Progenitor cell of endocrine pancreas (in vitro differentiated cells): ENCODE data around the gene KEL. TPM values are rescaled to one million over a fixed set of nuclear protein-coding genes. Genes with fewer than 3 reads are reported as not detected.

Source experiments
- DNase-seq: peaks from one replicate; pipeline ENCODE4 v3.0.0; 2021; ENCODE audit warnings: low spot score; ENCODE audit not compliant: unreplicated experiment
- H3K27ac Mint-ChIP-seq: 2 replicates; pipeline ENCODE4 v1.8.0; 2021; ENCODE audit warnings: mild to moderate bottlenecking, moderate library complexity, mixed read lengths
- H3K27me3 Mint-ChIP-seq: 2 replicates; pipeline ENCODE4 v1.8.0; 2021; ENCODE audit warnings: mixed read lengths
- H3K36me3 Mint-ChIP-seq: 2 replicates; pipeline ENCODE4 v1.8.0; 2022; ENCODE audit warnings: mixed read lengths; ENCODE audit not compliant: insufficient read depth
- H3K4me1 Mint-ChIP-seq: 2 replicates; pipeline ENCODE4 v1.8.0; 2021; ENCODE audit warnings: low read depth, mixed read lengths
- H3K4me3 Mint-ChIP-seq: 2 replicates; pipeline ENCODE4 v1.8.0; 2021; ENCODE audit warnings: low read depth, mild to moderate bottlenecking, moderate library complexity, mixed read lengths
- H3K9me3 Mint-ChIP-seq: 2 replicates; pipeline ENCODE4 v1.8.0; 2021; ENCODE audit warnings: low read depth, mixed read lengths
- long read RNA-seq: library from polyadenylated mRNA; unstranded; transcript quantifications from one replicate; pipeline ENCODE4 v2.0.0, GENCODE V29; 2020
- total RNA-seq: library from RNA; stranded (reverse); gene quantifications from 2 replicates; pipeline ENCODE4 v1.2.1, GENCODE V29; 2021
- TF ChIP-seq, protein P1 (sequence below): fragments of 200-600 bp; sonication (generic); IDR thresholded peaks from one replicate; pipeline ENCODE4 v1.5.0; 2021; ENCODE audit warnings: antibody characterized with exemption, mild to moderate bottlenecking; ENCODE audit not compliant: unreplicated experiment

The KEL gene, protein sequence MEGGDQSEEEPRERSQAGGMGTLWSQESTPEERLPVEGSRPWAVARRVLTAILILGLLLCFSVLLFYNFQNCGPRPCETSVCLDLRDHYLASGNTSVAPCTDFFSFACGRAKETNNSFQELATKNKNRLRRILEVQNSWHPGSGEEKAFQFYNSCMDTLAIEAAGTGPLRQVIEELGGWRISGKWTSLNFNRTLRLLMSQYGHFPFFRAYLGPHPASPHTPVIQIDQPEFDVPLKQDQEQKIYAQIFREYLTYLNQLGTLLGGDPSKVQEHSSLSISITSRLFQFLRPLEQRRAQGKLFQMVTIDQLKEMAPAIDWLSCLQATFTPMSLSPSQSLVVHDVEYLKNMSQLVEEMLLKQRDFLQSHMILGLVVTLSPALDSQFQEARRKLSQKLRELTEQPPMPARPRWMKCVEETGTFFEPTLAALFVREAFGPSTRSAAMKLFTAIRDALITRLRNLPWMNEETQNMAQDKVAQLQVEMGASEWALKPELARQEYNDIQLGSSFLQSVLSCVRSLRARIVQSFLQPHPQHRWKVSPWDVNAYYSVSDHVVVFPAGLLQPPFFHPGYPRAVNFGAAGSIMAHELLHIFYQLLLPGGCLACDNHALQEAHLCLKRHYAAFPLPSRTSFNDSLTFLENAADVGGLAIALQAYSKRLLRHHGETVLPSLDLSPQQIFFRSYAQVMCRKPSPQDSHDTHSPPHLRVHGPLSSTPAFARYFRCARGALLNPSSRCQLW
- 1.7 and 1.9 TPM in 2 replicates for total RNA-seq
- long read RNA-seq, partial matches to known transcripts = 1 of 3 reads
- long read RNA-seq, other reads (novel, unspliced or antisense) = 2 of 3 reads

DNA sequence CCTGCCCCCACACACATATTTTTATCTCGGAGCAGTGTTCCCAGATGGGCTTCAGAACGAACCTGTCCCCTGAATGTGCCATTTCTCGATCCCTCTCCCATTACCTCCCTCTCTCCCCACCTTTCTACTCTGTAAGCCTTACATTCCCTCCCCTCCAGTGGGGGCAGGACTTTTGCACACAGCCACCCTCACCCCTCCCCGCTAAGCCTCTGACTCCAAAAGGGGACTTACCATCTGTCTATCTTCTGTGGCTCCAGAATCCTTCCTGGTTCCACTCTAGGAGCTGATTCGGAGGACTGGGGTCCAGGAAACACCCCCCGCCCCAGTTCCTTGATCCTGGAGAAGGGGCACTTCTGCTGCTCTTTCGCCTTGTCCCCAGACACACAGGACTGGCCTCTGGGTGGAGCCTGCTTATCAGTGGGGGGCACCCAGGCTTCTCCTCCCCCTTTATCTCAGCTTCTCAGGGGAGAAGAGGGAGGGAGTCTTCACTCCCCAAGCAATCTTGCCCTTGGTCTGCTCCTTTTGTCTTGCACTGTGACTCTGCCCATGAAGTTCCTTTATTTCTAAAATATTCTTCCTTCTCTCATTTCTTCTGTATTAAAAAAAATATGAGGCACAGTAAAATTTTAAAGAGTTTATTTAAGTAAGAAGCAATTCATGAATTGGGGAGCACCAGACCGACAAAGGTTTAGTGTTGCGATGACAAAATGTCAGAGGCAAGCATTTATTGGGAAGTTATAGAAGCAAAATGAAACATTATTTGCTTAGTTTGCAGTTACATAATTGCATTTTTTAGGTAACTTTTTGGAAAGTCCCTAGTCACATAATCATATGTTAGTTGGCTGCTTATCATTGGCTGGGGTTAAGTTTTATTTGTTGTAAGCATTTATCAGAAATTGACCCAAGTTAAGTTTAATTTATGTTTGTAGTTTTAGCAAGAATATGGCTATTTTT, at the start of gene KEL:
Gene KEL (minus strand): TSS at position 391 of the 954 bp plus-strand sequence. CDS start 157 bp downstream, at position 234.
- Mint-ChIP-seq H3K9me3 (peaks cover 6% of the 10 kb centered on the region), H3K36me3 (no peaks in the 10 kb centered on the region), H3K27ac (no peak within 1 kb of the TSS), H3K27me3 (peaks cover 26% of the 10 kb centered on the region), H3K4me1 (peaks cover 26% of the 10 kb centered on the region), H3K4me3 (peak within 1 kb of the TSS; percentile 15)
- DNase-seq = no peak
- TF ChIP-seq, protein P1, sequence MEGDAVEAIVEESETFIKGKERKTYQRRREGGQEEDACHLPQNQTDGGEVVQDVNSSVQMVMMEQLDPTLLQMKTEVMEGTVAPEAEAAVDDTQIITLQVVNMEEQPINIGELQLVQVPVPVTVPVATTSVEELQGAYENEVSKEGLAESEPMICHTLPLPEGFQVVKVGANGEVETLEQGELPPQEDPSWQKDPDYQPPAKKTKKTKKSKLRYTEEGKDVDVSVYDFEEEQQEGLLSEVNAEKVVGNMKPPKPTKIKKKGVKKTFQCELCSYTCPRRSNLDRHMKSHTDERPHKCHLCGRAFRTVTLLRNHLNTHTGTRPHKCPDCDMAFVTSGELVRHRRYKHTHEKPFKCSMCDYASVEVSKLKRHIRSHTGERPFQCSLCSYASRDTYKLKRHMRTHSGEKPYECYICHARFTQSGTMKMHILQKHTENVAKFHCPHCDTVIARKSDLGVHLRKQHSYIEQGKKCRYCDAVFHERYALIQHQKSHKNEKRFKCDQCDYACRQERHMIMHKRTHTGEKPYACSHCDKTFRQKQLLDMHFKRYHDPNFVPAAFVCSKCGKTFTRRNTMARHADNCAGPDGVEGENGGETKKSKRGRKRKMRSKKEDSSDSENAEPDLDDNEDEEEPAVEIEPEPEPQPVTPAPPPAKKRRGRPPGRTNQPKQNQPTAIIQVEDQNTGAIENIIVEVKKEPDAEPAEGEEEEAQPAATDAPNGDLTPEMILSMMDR = no peak

DNA sequence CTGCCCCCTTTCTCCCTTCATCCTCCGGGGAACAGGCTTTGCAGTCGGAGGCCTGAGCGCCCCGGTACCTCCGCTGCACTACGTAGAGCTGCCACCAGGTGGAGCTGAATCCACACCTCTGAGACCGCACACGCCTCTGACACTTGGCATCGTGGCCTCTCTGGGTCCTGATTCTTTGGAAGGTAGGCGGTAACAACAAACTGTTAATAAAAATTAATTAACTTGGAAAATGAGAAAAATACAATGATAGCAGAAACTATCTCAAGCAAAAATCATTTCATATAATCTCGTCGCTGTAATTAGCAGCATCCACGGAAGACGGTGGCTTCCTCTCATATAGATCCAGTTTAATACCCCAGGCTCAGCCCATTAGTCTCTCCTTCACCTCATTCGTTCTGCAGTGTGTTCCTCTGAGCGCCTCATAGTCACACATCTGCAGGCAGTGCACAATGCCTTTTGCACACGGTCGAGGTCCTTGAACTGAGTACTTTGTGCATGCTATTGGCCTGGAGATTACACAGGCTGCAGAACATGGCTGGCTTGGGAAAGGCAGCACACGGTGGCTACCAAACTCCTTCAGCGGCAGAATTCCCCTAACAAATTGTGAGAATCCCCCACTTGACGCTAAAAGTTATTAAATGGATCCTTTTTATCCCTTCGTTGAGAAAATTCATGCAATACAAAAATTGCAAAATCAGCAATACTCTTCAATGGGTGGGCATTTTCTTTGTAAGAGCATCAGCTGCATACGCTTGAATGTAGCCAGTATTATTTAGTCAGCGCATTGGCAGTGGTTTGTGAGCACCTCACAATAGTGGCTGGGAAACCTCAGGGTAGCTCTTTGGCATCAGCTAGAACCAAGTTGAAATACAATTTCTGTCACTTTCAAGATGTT, 46.1 kb upstream of the KEL start:
- Mint-ChIP-seq H3K4me1 (no peaks in the 10 kb centered on the region), H3K9me3 (no peaks in the 10 kb centered on the region), H3K27ac (no peak overlapping the region), H3K4me3 (no peak overlapping the region), H3K27me3 (peaks cover 44% of the 10 kb centered on the region), H3K36me3 (no peaks in the 10 kb centered on the region)
- TF ChIP-seq, protein P1 = peak; percentile 93
- DNase-seq = peak; percentile 75

DNA sequence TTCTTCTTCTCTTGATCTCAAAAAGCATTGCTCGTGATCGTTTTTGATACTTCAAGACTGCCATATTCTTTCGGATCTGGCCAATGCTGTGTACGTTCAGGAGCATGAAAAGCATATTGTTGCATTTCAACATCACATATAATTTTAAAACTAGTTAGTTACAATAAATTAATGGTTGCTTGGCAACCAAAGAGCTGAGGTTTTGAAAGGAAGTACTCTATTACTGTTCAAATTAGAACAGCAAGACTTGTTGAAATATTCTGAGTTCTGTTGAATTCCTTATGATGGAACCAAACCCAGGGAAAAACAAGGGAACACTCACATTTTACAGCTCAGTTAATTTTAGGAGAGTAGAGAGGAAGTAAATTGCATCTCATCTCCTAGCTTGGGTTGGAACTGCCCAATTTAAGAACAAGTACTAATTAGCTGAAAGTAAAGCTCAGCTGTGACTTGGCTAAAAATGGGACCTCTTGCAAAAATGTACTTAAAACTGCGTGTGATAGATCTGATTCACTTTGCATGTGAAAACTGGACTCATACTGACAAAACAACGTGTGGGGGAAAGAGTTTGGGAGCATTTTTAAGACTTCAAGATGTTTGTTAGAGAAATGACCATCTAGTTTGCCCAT, 43.6 kb upstream of the KEL start:
- TF ChIP-seq, protein P1 = no peak
- no peak for DNase-seq
- Mint-ChIP-seq H3K4me1 (no peaks in the 10 kb centered on the region), H3K27ac (no peak overlapping the region), H3K36me3 (peaks cover under 1% of the 10 kb centered on the region), H3K4me3 (no peak overlapping the region), H3K27me3 (peaks cover 35% of the 10 kb centered on the region), H3K9me3 (peaks cover 4% of the 10 kb centered on the region)

DNA sequence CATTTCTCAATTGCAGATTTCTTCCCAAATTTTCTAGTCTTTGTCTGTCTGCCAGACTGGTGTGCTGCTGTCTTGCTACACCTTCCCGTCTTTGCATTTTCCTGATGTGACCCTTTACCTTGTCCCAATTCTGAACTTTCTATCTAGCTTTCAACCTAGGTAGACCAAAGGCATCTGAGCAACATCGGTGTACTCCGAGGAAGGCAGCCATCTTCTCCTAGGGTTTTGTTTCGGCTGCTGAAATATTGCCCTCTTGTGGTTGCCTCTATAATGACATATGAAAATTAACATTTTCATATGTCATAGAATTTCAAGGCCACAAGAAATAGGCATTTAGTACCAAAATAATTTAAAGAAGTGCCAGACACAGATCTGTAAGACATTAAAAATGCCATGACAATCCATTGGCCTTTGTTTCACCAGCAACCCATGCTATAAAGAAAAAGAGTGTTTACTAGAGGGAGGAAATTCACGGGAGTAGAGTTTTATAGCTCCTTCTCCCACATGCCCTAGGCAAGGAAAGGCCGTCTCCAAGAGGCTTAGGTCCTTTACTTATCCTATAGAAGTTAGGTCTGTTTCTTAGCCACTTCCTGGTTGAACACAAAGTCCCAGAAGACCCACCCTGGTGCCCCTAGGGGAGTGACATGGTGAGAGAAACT, 41.4 kb upstream of the KEL start:
- DNase-seq = no peak
- Mint-ChIP-seq H3K4me3 (no peak overlapping the region), H3K9me3 (peaks cover 6% of the 10 kb centered on the region), H3K27me3 (peaks cover 23% of the 10 kb centered on the region), H3K4me1 (peaks cover 8% of the 10 kb centered on the region), H3K27ac (no peak overlapping the region), H3K36me3 (peaks cover 1% of the 10 kb centered on the region)
- TF ChIP-seq, protein P1 = peak; percentile 77
